Mesenteric fat pad (tissue), 1 donor: ENCODE measurements around the gene WDR35. TPM values are rescaled to one million over a fixed set of nuclear protein-coding genes. Genes with fewer than 3 reads are reported as not detected.

ENCODE experiments used
- DNase-seq: peaks from one replicate; pipeline ENCODE4 v3.0.0-alpha.2; 2020; ENCODE audit warnings: low spot score
- long read RNA-seq: library from polyadenylated mRNA; unstranded; transcript quantifications from one replicate; pipeline ENCODE4 v2.0.0, GENCODE V29; 2020
- total RNA-seq: library from RNA; stranded (reverse); fragmentation: NEBNext Ultra II Directional; extraction: Animal tissue kit (Norgen Biotek cat#: 25700); gene quantifications from one replicate; pipeline ENCODE4 v1.2.1, GENCODE V29; 2021
- donor health status: DM: yes; HTN: yes; CAD: no.

WDR35 gene
- total RNA-seq = 6.6 TPM
- long read RNA-seq, full-length matches to known transcripts = 1 of 7 reads
- long read RNA-seq, partial matches to known transcripts = 4 of 7 reads
- long read RNA-seq, other reads (novel, unspliced or antisense) = 2 of 7 reads

DNA sequence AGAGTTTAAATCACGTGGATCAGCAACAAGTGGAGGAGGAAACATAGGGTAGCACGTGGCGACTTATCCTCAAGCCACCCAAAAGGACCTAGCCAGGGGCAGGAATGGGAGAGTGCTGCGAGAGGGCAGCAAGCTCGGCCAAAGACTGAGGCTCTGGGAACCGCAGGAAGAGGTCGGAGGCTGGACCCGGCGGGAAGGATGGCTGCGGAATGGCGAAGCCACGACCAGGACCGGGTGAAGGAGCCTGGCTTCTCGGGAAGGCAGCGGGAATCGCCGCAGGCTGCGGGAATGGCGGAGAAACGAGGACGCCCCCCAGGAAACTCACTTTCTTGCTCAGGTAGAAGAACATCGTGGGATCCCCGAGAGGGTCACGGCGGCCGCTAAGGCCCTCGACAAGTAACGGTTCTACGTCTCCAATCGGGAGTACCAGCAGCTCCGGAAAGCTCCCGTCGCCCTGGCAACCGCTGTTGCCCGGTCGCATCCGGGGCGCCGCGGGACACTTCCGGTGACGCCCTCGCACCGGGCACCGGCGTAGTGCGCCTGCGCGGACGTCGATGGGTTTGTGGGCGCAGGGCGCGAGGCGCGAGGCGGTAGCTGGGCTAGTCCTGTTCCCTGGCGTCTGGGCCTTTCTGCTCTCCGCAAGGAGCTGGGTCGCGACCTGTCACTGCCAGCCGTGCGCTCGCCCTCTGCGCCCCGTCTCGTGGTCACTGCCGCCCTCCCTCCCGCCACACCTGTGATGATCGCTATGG is at the start of gene WDR35:
TSS of gene WDR35 (minus strand) at position 439 of the 749 bp plus-strand sequence. CDS start at position 349, 90 bp downstream.
- peak; percentile 96 for DNase-seq

- DNase-seq = no peak
Observed at GRCh38 chr2:20037660-20038059, 47.8 kb upstream of the WDR35 start.

DNA sequence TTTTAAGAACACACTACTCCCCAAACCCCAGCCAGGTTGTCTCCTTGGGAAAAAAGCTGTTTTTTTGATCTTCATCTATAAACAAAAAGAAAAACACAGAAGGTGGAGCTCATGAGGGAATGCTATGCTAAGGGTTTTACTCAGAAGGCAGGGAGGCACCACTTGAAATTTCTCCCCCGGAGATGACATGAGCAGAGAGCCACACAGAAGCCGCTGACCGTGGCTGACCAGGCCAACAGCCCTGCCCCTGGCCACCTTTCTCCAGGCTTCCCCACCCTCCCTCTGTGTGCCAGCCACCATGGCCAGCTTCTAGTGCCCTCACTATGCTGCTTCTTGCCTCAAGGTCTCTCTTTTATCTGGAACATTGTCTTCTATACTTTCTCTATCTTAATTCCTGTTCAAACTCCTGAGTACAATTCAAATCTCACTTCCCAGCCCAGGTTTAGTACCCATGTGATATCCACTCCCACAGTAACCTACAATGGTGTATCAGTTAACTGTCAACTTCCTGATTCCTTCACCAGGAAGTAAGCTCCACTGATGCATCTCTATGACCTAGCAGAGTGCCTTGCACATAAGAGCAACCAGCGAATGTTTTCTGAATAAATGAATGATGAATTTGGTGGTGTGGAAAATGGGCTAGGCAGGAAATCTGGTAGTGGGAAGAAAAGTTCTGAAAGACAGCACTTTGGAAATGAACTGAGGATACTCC is 46.2 kb upstream of the WDR35 start:
- DNase-seq = no peak

DNA sequence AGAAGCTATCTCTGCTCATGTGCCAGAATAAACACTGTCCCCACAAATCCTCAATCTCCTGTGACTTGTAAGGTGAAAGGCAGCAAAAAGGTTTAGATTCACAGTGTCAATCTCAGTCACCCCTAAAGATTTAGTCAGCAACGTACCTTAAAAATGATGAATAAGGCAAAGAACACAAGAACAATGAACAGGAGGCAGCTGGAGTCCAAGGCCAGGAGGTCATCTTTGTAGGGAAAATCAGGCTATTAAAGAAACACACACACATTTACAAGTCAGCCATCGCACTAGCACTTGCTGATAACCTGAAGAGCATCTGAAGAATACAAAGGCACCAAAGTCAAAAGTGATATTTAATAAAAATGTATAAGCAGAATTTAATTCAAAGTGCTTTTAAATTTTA is 44.9 kb upstream of the WDR35 start:
- DNase-seq = no peak

DNA sequence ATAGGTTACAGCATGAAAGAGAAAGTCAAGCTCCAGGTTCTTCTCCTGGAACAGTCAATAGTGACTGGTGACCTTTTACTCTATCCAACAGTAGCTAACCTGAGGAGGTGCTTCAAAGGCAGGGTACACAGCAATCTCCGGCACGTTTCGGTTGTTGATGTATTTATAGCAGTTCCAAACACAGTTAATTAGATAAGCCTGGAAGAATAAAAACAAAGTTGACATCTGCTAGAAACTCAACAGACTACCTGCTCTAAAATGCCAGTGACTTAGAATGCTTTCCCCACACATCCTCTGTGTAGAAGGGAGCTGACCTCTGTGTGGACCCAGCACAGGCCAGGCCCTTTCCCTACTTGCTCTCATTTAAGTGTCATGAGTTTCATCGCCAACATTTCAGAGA is 44.3 kb upstream of the WDR35 start:
- DNase-seq = no peak

GRCh38 chr2:20033322-20033721 is 43.4 kb upstream of the WDR35 start:
- DNase-seq = no peak

GRCh38 chr2:20030224-20030623 is 40.3 kb upstream of the WDR35 start:
- DNase-seq = no peak

DNA sequence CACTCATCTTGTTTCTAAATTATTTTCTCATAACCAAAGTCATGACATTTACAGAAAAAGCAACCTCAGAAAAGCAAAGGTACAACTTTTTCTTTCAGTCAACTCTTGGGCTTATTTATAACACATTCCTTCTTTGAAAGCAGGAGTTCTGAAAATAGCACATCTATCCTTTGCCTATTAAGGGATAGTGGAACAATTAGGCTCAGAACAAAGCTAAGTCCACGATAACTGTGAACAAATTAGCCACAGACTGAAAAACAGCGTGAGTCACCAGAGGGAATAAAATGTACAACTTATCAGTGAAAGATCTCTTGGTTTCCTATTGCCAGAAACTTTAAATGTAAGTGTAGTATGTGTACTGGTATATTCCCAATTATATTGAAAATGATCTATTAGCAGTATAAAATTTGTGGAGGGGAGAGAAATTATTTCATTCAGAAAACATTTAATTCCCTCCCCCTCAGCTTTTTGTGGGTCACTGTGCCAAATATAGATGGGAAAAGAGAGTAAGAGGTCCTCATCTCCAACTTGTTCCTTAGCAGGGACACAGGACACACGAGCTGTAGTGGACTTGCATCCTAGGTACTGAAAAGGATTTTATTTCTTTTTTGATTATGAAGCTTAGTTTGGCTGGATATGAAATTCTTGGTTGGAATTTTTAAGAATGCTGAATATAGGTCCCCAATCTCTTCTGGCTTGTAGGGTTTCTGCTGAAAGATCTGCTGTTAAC is 38.0 kb upstream of the WDR35 start:
- no peak for DNase-seq

DNA sequence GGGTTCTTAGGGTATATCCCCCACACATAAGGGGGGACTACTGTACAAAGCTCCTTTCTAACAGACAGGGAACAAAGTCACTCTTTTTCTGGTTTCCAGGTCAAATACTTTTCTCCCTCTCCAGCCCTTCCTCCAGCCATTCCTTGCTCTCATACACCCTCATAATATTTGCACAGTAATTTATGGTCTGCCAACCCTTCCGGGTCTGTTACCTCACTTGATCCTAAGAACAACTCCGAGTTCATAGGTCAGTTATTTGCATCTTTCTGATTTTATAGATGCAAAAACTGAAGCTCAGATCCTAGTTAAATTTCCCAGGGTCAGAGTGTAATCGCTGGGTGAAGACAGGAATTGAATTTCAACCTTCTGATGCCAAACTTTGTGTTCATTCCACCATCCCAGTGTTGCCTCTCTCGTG is 37.4 kb upstream of the WDR35 start:
- DNase-seq = no peak

GRCh38 chr2:20025065-20025786 is 35.3 kb upstream of the WDR35 start:
- no peak for DNase-seq

DNA sequence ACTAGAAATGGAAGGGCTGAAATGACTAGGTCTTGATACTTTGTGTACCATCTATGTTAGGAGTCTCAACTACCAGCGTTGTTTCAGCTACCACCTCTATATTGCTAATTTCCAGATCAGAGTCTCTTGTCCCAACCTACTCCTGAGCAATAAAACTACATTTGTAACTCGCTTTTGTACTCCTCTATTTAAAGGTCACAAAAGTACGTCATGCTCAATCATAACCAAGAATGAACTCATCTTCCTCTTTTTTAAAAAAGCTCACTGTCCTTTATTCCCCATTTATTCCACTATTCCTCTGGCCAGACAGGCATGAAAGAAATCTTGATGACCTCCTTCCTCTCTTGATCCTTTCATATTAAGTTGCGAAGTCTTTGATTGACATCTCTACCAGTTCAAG is 33.8 kb upstream of the WDR35 start:
- no peak for DNase-seq

DNA sequence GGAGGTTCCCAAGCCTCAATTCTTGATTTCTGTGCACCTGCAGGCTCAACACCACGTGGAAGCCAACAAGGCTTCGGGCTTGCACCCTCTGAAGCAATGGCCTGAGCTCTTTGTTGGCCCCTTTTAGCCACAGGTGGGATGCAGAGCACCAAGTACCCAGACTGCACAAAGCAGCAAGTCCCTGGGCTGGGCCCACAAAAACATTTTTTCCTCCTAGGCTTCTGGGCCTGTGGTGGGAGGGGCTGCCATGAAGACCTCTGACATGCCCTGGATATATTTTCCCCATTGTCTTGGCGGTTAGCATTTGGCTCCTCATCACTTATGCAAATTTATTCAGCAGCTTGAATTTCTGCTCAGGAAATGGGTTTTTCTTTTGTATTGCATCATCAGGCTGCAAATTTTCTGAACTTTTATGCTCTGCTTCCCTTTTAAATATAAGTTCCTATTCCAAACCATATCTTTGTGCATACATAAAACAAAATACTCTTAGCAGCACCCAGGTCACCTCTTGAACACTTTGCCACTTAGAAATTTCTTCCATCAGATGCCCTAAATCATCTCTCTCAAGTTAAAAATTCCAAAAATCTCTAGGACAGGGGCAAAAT is 31.6 kb upstream of the WDR35 start:
- DNase-seq = no peak

- no peak for DNase-seq
Observed at GRCh38 chr2:20019747-20020146, 29.8 kb upstream of the WDR35 start.

GRCh38 chr2:20018601-20019152 is 28.8 kb upstream of the WDR35 start:
- no peak for DNase-seq

DNA sequence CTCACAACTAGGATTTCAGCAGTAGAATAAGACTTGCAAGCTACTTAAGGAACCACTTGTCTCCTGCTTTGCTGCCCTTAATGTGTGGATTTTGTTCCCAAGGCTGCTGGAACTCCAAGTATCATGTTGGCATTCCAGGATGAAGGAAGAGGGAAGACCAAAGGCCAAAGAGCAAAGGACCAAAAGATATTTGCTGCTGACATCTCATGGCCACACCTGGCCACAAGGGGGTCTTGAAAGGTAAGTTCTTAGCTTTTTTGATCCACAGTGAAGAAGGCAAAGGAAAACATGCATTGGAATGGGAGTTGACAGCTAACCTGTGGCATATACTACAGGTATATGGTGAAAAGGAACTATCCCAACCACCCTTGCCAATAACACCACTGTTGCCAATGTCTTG is 26.4 kb upstream of the WDR35 start:
- no peak for DNase-seq

GRCh38 chr2:20015482-20016083 is 25.7 kb upstream of the WDR35 start:
- DNase-seq = no peak

- DNase-seq = no peak
Observed at GRCh38 chr2:20013126-20013849, 23.4 kb upstream of the WDR35 start.

- DNase-seq = no peak
Observed at GRCh38 chr2:20012282-20013125, 22.6 kb upstream of the WDR35 start, which contains the start of gene MATN3. MATN3 (minus strand) TSS chr2:20012668; CDS start chr2:20012631, 37 bp downstream.

DNA sequence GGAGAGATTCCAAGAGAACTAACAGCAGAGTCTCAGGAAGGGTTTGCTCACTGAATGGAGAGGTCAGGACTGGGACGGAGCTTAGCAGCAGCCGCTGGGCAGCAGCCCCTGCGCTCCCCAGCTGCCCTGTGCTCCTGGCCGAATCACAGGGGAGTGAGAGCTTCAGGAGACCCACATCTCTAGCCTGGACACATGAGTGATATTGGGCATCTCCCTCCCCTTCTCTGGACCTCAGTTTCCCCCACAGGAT is 22.1 kb upstream of the WDR35 start:
- DNase-seq = no peak
